Caco-2 (cell line): ENCODE data around the gene MYO5C. TPM values are rescaled to one million over a fixed set of nuclear protein-coding genes. Genes with fewer than 3 reads are reported as not detected.

Experiments
- Bru-seq: library from RNA; stranded (reverse); fragments of 400-500 nt; gene quantifications from one replicate; lab custom pipeline; 2021; lab: Mats Ljungman, UMichigan
- BruChase-seq, 2 experiments: library from RNA; stranded (reverse); fragments of 400-500 nt; gene quantifications; one replicate each; lab custom pipeline; 2021; lab: Mats Ljungman, UMichigan
- BruUV-seq: library from RNA; stranded (reverse); fragments of 400-500 nt; replicated peaks from 2 replicates; lab custom pipeline; 2021; lab: Mats Ljungman, UMichigan
- CTCF ChIA-PET: fragments of 300-600 bp; sonication (Branson Sonifier 250); formaldehyde crosslinking; loops from one replicate; lab custom pipeline; 2022; ENCODE audit warnings: antibody characterized with exemption; lab: Charles Lee
- POLR2A ChIA-PET: fragments of 300-600 bp; sonication (Branson Sonifier 250); formaldehyde crosslinking; loops from one replicate; lab custom pipeline; 2022; ENCODE audit warnings: antibody characterized with exemption; lab: Charles Lee
- DNase-seq, 2 experiments: peaks; one replicate each; pipeline versions ENCODE4 v3.0.0 to v3.0.0-alpha.2; 2020 to 2022
- H3K27me3 ChIP-seq: replicated peaks from 2 replicates; pipeline ENCODE4 v1.6.0; 2011; ENCODE audit warnings: low read length; ENCODE audit not compliant: control insufficient read depth, insufficient read depth
- H3K36me3 ChIP-seq: 2 replicates; pipeline ENCODE4 v1.5.1; 2011; ENCODE audit warnings: low read length; ENCODE audit not compliant: control insufficient read depth, insufficient read depth
- H3K4me1 ChIP-seq: fragments of 250-450 bp; sonication (Bioruptor Pico); 2 replicates; pipeline ENCODE4 v1.5.1; 2020; ENCODE audit warnings: mild to moderate bottlenecking
- H3K4me3 ChIP-seq: 2 replicates; pipeline ENCODE4 v1.5.1; 2011; ENCODE audit warnings: low read depth, mild to moderate bottlenecking, control low read depth, low read length
- H3K9me3 ChIP-seq: fragments of 250-450 bp; sonication (Bioruptor Pico); 2 replicates; pipeline ENCODE4 v1.5.1; 2020; ENCODE audit warnings: mild to moderate bottlenecking, moderate library complexity
- H3K27ac Mint-ChIP-seq: one replicate; pipeline ENCODE4 v1.8.0; 2022; ENCODE audit warnings: mixed read lengths; ENCODE audit not compliant: unreplicated experiment
- H3K27me3 Mint-ChIP-seq: one replicate; pipeline ENCODE4 v1.8.0; 2022; ENCODE audit warnings: mixed read lengths; ENCODE audit not compliant: insufficient read depth, unreplicated experiment
- H3K36me3 Mint-ChIP-seq: one replicate; pipeline ENCODE4 v1.8.0; 2022; ENCODE audit warnings: mild to moderate bottlenecking, mixed read lengths; ENCODE audit not compliant: insufficient read depth, unreplicated experiment
- H3K4me1 Mint-ChIP-seq: one replicate; pipeline ENCODE4 v1.8.0; 2022; ENCODE audit warnings: low read depth, mixed read lengths; ENCODE audit not compliant: unreplicated experiment
- H3K4me3 Mint-ChIP-seq: one replicate; pipeline ENCODE4 v1.8.0; 2022; ENCODE audit warnings: mild to moderate bottlenecking, moderate library complexity, mixed read lengths; ENCODE audit not compliant: unreplicated experiment
- H3K9me3 Mint-ChIP-seq: one replicate; pipeline ENCODE4 v1.8.0; 2022; ENCODE audit warnings: mixed read lengths; ENCODE audit not compliant: unreplicated experiment
- CTCF ChIP-seq, 2 experiments: fragments of 200-600 bp in 1 of 2; IDR thresholded peaks; 1 replicate in 1 of 2; 2 replicates in 1 of 2; pipeline versions ENCODE4 v1.5.1 to v1.8.0; 2011 to 2022; ENCODE audit warnings: antibody characterized with exemption in 1 of 2, control low read depth in 1 of 2, inconsistent platforms in 1 of 2, low read depth in 1 of 2, low read length in 1 of 2, mild to moderate bottlenecking in 1 of 2, moderate library complexity in 1 of 2; ENCODE audit not compliant: insufficient read depth in 1 of 2, severe bottlenecking in 1 of 2, unreplicated experiment in 1 of 2
- intact Hi-C: fragments of 100-400 bp; cut with micrococcal nuclease; formaldehyde crosslinking; loops from one replicate; pipeline ENCODE4 v1.10.0; 2022; ENCODE audit not compliant: unreplicated experiment
- long read RNA-seq: library from polyadenylated mRNA; stranded (forward); transcript quantifications from one replicate; pipeline ENCODE4 v2.0.0, GENCODE V29; 2022
- total RNA-seq: library from RNA; stranded (reverse); gene quantifications from 2 replicates; pipeline ENCODE4 v1.2.3, GENCODE V29; 2022

Gene MYO5C
- total RNA-seq (29.2 and 33.5 TPM in 2 replicates), Bru-seq, nascent RNA (percentile 73 among the genes with signal in this experiment), BruChase-seq, experiment 1, labeled RNA remaining after a 2-hour chase (percentile 73 among the genes with signal in this experiment), BruChase-seq, experiment 2, labeled RNA remaining after a 6-hour chase (percentile 73 among the genes with signal in this experiment)
- long read RNA-seq, full-length matches to known transcripts, result 5 of 28 reads
- long read RNA-seq, partial matches to known transcripts, result 17 of 28 reads
- long read RNA-seq, other reads (novel, unspliced or antisense), result 6 of 28 reads

DNA sequence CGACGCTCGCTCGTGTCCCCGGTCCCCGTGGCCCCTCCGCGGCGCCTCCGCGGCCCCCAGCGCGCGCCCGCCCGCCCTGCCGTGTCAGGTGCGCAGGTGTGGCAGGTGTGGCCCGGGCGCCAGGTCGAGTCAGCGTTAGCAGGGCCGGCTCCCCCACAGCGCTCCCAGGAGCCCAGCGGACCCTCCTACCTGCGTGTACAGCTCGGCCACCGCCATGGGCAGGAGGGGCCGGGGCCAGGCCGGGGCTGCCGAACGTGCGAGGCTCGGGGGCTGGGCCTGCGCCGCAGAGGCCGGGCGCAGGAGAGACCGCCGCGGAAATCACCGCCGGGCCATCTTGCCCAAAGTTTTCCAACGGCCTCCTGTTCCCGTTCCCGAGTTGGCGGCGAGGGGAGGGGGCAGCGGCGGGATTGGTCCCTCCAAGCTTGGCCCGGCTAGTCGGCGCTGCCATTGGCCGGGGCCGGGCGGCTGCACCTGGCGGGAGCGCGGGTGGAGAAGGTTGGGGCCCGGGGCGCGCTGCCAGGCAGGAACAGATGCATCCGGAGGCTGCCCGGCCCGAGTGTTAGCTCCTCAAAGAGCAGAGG, at the start of gene MYO5C:
Gene MYO5C (minus strand): TSS at position 384 of the 581 bp plus-strand sequence. CDS start 168 bp downstream, at position 216.
- no peaks in the 10 kb centered on the region for H3K9me3 ChIP-seq
- peak within 1 kb of the TSS; percentile 73 for H3K4me3 ChIP-seq
- H3K27me3 ChIP-seq, result no peaks in the 10 kb centered on the region
- CTCF ChIA-PET, result interaction anchor here (1.0 kb wide), 1 partner anchor 440 kb away, joined by 4 read pairs; no protein-coding TSS in a partner anchor
- H3K4me1 Mint-ChIP-seq, result peaks cover 11% of the 10 kb centered on the region
- POLR2A ChIA-PET, result interaction anchor here (0.6 to 1.0 kb wide), 3 partner anchors 40 to 383 kb away, joined by 3 to 4 read pairs (median 3); no protein-coding TSS in a partner anchor
- no peaks in the 10 kb centered on the region for H3K36me3 ChIP-seq
- peak within 1 kb of the TSS; percentile 75 for H3K4me3 Mint-ChIP-seq
- no TSS peak for BruUV-seq
- peak; percentile 85 to 93 for DNase-seq
- H3K9me3 Mint-ChIP-seq, result peaks cover 6% of the 10 kb centered on the region
- no peaks in the 10 kb centered on the region for H3K36me3 Mint-ChIP-seq
- H3K27me3 Mint-ChIP-seq, result no peaks in the 10 kb centered on the region
- H3K4me1 ChIP-seq, result no peaks in the 10 kb centered on the region
- TF ChIP-seq CTCF (IDR thresholded peaks at IDR 0.05; ENCODE audit: insufficient read depth in 1 of 2, low read depth in 1 of 2, low read length in 1 of 2, severe bottlenecking in 1 of 2, unreplicated experiment in 1 of 2), result no peak
- no peak within 1 kb of the TSS for H3K27ac Mint-ChIP-seq
- intact Hi-C loops, result no loop called here

GRCh38 chr15:52344592-52344991, 49.0 kb upstream of the MYO5C start:
- no peak overlapping the region for H3K27ac Mint-ChIP-seq
- H3K4me3 ChIP-seq, result no peak overlapping the region
- H3K4me3 Mint-ChIP-seq, result no peak overlapping the region
- no peaks in the 10 kb centered on the region for H3K27me3 ChIP-seq
- peaks cover 9% of the 10 kb centered on the region for H3K4me1 Mint-ChIP-seq
- POLR2A ChIA-PET, result no interaction called here
- no peaks in the 10 kb centered on the region for H3K9me3 ChIP-seq
- H3K27me3 Mint-ChIP-seq, result no peaks in the 10 kb centered on the region
- H3K36me3 Mint-ChIP-seq, result no peaks in the 10 kb centered on the region
- no peaks in the 10 kb centered on the region for H3K36me3 ChIP-seq
- intact Hi-C loops, result no loop called here
- H3K9me3 Mint-ChIP-seq, result no peaks in the 10 kb centered on the region
- CTCF ChIA-PET, result no interaction called here
- BruUV-seq, result no TSS peak
- 0 out of 2 replicates have a peak, but pooled peaks cover 10% of the 10 kb centered on the region for H3K4me1 ChIP-seq
- DNase-seq, result no peak
- no peak for TF ChIP-seq CTCF (IDR thresholded peaks at IDR 0.05; ENCODE audit: insufficient read depth in 1 of 2, low read depth in 1 of 2, low read length in 1 of 2, severe bottlenecking in 1 of 2, unreplicated experiment in 1 of 2)

DNA sequence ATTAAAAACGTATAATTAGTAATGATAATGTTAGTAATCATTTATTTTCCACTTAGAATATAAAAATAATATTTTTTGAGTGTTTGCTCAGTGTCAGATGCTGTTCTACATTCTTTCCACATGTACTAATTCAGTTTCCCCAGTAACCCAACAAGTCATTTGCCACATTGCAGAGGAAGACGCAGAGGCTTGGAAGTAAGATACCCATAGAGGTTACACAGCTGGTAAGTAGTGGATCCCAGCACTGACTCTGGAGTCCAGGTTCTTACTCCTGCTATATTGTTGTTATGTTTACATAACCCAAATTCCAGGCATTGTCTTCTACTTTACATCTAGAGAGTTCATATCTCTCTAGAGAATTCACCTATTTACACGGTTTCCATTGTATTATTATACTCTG, 48.2 kb upstream of the MYO5C start:
- no TSS peak for BruUV-seq
- no peaks in the 10 kb centered on the region for H3K9me3 ChIP-seq
- H3K27ac Mint-ChIP-seq, result no peak overlapping the region
- H3K27me3 ChIP-seq, result no peaks in the 10 kb centered on the region
- no peak overlapping the region for H3K4me3 Mint-ChIP-seq
- no peaks in the 10 kb centered on the region for H3K36me3 ChIP-seq
- no peak for TF ChIP-seq CTCF (IDR thresholded peaks at IDR 0.05; ENCODE audit: insufficient read depth in 1 of 2, low read depth in 1 of 2, low read length in 1 of 2, severe bottlenecking in 1 of 2, unreplicated experiment in 1 of 2)
- 0 out of 2 replicates have a peak, but pooled peaks cover 10% of the 10 kb centered on the region for H3K4me1 ChIP-seq
- no peaks in the 10 kb centered on the region for H3K9me3 Mint-ChIP-seq
- ChIA-PET CTCF (no interaction called here), POLR2A (no interaction called here)
- H3K27me3 Mint-ChIP-seq, result no peaks in the 10 kb centered on the region
- no peak overlapping the region for H3K4me3 ChIP-seq
- H3K36me3 Mint-ChIP-seq, result no peaks in the 10 kb centered on the region
- H3K4me1 Mint-ChIP-seq, result peaks cover 9% of the 10 kb centered on the region
- DNase-seq, result no peak
- intact Hi-C loops, result no loop called here
